GM12874 (cell line): ENCODE measurements around the gene WDR90.

Experiments
- CTCF ChIP-seq: IDR thresholded peaks from 2 replicates; pipeline ENCODE4 v1.5.1; 2011; ENCODE audit warnings: low read depth, mild to moderate bottlenecking, control low read depth, low read length, moderate library complexity; ENCODE audit not compliant: insufficient read depth

Gene WDR90

GRCh38 chr16:649631-650030, 466 bp downstream of the WDR90 start:
- no peak for TF ChIP-seq CTCF

- no peak for TF ChIP-seq CTCF
Observed at GRCh38 chr16:651844-652243, 2.7 kb downstream of the WDR90 start.

DNA sequence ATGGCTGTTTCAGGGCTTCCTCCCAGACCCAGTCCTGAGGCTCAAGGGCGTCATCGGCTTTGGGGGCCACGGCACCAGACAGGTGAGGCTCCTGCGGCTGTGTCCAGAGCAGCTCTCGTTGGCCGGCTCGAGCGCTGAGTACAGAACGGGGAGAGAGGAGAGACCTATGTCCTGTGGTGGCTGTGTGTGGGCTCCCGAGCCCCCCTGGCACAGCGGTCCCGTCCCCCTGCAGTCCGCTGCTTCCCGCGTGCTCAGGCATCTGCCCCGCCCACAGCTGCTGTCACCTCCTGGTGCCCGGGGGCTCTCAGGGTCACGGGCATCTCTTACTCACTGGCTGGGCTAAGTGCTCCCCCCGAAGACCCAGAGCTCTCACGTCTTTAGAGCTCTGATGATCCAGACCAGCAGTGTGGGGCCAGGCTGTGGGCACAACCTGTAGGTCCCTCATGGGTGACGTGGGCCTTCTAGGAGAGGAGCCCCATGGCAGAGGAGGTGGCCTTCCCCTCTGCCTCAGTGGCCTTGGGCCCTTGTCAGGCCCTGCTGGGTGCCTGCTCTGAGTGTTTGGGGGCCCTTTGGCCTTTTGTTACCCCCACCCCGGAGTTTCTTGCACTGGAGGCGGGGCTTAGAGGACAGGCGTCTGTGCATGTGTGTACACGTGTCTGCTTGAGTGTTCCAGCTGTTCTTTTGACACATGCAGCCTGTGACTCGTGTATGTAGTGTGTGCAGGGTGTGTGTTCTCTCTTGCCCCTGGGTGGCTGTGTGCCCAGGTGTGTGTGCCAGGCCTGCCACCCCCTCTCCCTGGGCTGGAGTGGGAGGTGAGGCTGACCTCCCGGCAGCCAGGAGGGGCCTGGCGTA, 3.5 kb downstream of the WDR90 start:
- TF ChIP-seq CTCF, result no peak

DNA sequence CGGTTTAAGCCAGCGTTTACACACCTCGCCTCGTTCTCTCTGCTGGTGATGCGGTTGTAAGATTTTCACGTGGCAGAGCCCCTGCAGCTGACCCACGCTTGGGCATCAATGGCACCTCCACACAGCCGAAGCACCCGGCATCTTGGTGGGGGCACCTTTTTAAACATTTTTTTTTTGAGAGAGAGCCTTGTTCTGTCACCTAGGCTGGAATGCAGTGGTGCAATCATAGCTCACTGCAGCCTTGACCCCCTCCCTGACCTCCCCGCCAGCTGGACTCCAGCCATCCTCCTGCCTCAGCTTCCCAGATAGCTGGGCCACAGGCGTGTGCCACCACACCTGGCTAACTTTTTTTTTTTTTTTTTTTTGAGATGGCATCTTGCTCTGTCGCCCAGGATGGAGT, 4.9 kb downstream of the WDR90 start:
- TF ChIP-seq CTCF, result no peak

GRCh38 chr16:657487-657886, 8.3 kb downstream of the WDR90 start:
- TF ChIP-seq CTCF, result no peak

GRCh38 chr16:658679-659571, 9.8 kb downstream of the WDR90 start:
- peak; percentile 20; the same call in 1 of the 2 replicates for TF ChIP-seq CTCF

DNA sequence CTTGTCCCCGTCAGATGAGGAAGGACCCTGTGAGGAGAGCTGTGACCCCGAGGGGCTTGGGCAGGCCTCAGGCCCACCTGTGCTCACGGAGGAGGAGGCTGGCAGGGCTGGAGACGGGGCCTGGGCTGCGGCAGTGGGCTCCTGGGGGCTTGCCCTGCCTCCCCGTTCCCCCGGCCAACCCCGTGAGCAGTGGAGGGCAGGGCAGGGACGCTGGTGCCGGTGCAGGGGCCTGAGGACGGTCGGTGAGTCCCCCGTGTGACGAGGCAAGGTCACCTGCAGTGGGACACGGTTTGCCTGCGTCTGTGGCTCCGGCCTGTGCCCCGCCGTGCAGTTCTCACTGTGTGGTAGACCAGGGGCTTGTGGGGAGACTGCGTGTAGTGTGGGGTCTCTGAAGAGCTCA, 10.5 kb downstream of the WDR90 start:
- no peak for TF ChIP-seq CTCF
